Fibroblast of peridontal ligament (primary cell): ENCODE data around the gene DNM3.

Experiments
- DNase-seq: peaks from one replicate; pipeline ENCODE4 v3.0.0-alpha.2; 2010; ENCODE audit errors: extremely low read depth

DNM3 gene

DNA sequence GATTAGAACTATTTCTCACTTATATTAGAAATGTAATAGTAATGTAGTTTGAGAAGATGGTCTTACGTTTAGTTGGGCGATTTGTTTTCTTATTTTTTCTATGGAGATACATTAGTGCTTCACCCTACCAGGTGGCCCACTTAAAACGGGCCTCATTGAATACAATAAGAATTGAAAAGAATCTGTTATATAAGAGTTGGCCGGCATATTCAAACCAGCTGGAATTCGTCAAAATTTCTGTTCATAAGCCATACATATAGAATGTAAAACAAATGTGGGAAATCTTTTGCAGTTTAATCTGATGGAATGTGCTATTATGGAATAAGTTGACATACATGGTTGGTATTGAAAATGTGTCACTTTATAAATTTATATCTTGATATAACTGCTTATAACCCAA is 482.8 kb downstream of the DNM3 start:
- no peak for DNase-seq

DNA sequence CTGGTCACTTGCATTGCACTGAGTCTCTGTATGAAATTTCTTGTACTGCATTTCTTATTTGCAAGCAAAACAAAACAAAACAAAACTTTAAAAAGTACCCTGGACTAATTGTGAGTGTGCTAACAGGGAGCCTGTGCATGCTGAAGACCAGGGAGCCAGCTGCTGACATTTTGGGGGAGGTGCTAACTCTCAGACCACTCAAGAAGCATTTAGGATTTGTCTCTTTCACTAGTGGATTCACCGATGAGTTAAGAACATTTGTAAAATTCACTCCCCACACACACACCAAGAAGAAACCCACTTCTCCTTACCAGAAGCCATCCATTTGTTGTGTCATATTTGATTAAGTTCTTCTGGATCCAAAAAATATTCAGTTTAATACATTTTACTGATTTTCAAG is 483.5 kb downstream of the DNM3 start:
- no peak for DNase-seq

DNA sequence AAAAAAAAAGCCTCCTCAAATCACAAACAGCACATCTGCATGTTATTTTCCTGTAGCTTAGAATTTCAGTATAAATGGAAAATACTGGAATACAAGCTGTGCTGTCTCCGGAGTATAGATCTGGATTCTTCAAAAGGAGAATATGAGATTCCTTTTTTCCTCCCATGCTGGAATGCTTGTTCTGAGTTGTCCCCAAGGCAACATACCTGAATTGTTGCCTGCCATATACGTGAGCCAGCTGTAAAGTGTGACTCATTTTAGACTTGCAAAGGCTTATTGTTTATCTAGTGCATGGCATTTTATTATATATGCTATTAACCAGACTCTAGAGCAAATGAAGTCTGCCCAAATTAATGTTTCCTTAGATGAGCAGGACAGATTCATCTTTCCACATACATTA is 484.2 kb downstream of the DNM3 start:
- peak; percentile 38 for DNase-seq

DNA sequence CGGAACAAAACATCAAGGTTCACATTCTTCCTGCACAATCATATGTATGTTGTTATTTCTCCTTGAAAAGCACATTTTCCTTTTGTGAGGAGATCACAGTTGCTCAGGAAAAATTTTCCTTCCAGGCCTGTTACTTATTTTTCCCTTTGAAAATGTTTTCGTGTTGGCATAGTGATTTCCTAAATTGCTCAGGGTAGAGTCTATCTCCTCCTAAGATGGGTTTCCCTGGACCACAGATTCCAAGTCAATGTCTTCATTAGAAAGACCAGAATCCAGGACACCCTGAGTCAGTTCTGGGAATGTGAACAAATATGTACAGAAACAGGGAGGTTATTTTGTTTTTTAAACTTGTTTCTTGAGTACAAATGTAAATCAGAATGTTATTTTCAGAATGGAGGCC is 484.8 kb downstream of the DNM3 start:
- peak; percentile 38 for DNase-seq

DNA sequence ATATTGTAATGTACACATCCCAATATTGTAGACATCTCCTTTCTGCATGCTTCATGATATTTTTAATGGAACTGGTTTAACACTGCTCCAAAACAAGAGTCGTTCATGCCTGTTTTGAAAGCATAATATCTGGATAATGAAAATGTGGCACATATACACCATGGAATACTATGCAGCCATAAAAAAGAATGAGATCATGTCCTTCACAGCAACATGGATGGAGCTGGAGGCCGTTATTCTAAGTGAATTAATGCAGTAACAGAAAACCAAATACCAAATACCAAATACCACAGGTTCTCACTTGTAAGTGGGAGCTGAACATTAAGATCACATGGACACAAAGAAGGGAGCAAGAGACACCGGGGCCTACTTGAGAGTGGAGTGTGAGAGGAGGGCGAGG is 487.0 kb downstream of the DNM3 start:
- DNase-seq = no peak

DNA sequence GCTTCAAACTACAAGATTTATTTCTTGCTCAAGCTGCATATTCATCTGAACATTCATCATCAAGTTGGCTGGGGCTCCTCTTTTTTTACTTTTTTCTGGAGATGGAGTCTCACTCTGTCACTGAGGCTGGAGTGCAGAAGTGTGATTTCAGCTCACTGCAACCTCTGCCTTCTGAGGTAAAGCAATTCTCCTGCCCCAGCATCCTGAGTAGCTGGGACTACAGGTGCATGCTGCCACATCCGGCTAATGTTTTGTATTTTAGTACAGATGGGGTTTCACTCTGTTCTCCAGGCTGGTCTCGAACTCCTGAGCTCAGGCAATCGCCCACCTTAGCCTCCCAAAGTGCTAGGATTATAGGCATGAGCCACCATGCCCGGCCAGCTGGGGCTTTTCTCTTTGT is 490.9 kb downstream of the DNM3 start:
- no peak for DNase-seq

DNA sequence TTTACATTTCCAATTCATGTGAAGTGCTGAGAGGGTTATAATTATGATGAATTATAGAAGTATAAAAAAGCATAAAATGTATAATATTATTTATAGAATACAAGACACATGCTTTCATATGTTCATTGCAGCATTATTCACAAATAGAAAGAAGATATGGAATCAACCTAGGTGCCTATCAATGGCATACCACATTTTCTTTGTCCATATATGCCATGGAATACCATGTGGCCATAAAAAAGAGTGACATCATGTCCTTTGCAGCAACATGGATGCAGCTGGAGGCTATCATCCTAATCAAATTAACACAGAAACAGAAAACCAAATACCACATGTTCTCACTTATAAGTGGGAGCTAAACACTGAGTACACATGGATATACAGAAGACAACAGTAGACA is 494.1 kb downstream of the DNM3 start:
- no peak for DNase-seq

DNA sequence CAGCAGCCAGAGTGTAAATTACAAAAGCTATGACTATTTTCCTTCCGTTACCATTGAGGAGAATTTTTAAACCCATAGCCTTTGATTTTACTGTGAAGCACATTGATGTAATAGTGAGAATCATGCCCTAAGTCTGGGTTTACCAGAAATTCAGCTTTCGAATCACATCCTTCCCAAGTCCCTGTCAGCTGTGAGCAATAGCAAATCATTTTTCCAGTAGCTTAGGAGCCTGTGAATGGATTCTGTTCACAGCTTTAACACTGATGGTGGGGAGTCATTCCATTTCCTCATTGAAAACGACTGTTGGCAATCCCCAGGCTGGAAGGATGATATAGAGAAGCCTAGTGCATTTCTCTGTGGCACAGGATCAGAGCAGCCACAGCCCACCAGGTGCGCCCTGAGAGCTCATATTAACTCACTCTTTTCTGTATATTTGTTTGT is 497.0 kb downstream of the DNM3 start:
- DNase-seq = no peak

DNA sequence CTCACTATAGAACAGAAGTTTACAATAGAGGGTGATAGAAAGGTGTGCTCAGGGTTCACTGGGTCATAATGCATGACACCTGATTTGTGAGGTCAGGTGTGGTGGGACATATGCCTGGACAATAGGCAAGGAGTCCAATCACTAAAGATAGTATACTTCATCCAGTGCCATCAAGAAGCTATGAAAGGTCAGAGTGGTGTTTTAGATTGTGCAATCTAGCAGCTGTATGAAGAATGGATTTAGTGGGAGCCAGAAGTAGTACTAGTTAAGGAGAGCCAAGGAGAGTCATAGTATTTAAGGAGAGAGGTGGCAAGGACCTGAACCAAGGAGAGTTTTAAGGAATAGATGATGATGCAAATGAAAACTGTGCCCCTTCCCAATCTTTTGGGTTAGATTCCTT is 498.5 kb downstream of the DNM3 start:
- peak; percentile 38 for DNase-seq

DNA sequence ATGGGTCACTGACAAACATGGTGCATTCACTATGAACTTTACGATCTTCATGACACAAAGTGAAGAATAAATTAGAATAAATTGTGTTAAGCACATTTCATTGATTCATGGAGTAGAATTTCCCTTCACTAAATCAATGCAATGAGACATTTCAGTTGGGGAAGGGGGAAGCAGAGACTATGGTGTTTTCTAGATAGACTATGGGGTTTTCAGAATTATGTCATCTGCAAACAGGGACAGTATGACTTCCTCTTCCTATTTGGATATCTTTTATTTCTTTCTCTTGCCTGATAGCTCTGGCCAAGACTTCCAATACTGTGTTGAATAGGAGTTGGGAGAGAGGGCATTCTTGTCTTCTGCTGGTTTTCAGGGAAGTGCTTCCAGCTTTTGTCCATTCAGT is 499.2 kb downstream of the DNM3 start:
- DNase-seq = no peak

DNA sequence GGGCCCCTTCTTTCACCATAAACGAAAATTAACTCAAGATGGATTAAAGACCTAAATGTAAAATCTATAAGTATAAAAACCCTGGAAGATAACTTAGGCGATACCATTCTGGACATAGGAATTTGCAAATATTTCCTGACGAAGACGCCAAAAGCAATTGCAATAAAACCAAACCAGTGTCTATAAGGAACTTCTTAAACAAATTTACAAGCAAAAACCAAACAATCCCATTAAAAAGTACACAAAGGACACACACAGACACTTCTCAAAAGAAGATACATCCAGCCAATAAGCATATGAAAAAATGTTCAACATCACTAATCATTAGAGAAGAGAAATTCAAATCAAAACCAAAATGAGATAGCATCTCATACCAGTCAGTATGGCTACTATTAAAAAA is 500.4 kb downstream of the DNM3 start:
- no peak for DNase-seq

DNA sequence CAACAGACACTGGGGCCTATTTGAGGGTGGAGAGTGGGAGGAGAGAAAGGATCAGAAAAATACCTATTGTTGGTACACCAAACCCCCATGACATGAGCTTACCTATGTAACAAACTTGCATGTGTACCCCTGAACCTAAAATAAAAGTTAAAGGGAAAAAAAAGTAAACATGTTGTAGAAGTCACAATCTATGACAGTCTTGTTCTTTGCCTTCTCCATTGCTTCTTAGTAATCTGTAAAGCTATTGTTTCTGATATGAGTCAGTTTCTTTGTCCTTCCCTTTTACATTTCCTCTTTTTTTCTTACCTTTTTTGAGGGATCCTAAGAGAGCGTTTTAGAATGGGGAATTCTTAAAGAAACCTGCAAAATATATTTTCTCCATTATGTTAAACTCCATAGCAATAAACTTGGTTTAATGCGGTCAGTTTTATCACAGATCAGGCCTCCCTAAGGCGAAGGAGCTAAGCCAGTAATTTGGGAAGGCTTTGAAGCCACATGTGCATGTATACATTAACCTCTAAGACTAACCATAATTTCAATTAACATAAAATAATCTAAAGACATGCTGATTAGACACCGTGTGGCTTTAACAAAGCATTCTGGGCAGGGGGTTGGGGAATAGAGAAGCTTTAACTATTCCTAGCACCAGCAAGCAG is 501.4 kb downstream of the DNM3 start:
- DNase-seq = no peak

DNA sequence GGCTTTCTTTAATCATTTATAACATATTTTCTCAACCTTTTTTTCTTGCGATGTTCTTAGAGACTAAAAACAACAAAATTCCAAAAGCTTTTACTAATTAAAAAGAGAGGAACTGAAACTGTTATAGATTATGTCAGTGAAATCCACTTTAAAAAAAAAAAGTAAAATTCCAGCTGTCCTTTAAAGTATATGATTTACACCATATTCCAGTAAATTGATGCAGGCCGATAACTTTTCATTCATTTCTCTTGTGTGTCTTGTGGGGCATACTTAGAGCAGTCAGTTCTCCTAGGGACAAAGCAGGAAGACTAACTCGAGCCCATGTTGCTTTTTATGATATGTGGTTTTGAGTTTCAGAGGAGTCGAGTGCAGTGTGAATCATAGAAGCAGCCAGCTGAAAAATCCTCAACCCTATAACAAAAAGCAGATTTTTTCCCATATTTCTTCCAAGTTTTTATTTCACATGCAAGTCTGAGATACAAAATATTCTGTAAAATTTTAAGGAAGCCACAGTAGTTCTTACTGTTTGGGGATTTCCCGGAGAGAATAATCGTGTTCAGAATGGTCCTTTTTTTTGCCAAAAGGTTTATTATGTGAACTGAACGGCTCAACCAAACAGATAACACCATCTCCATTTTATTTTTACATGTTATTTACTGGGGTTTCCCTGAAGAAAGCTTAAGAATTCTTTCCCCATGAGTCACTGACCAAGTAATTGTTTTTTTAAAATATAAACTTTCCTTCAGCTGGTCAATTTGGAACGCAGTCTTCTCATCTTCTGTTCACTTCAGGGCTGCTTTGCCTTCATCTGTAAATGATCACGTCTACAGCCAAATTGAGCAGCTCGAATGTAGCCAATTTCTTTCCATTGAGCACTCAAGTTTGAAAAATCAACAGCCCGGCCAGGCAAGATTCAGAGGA is 502.2 kb downstream of the DNM3 start:
- DNase-seq = peak; percentile 98

DNA sequence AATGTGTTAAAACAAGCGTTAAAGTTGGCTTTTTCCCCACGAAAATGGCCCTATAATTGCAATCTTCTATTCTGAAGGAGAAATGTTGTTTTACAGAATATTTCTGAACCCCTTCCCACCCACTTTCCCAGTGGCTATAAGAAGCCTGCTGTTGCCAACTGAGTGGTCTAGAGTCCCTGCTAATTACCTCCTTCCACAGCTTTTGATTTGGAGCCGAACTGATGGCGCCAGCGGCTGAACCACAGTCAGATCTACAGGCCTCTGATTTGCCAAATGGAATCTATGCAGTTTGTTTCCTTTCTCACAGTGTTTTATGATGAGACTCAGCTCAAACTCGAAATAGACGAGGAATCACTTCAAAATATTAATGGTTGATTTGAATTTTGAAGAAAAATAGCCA is 503.1 kb downstream of the DNM3 start:
- DNase-seq = peak; percentile 27

DNA sequence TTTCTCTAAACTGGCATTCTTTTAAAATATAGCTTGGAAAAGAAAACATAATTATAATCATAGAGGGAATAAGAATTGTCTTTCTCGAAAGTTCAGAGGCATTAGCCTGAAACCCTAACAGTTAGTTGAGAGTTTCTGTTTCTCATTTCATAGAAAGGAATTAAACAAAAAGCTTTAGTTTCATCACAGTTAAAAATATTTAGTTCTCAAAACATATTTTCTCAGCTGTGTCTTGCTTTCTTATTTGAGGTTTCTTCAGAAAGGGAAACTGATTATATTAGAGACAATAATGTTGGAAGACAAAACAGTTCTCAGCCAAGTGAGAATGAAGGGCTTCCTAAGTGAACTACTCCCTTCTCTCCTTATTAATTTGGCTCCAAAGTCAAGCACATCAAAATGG is 503.8 kb downstream of the DNM3 start:
- DNase-seq = peak; percentile 45

DNA sequence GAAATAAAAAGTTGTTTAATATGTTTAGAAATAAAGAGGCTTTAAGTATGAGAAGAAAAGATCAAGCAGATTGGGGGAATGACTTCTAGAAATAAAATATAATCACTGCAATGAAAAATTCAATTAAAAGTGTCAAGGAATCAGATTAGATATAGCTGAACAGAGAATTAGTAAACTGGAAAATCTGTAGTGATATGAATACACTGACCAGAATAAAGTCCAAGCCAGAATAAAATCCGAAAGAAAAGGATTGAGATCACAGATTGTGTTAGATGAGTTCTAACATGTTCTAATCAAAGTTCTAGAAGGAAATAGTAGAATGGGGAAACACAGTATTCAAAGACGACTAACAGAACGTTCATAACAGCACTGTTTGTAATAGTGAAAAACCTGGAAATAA is 506.1 kb downstream of the DNM3 start:
- no peak for DNase-seq

DNA sequence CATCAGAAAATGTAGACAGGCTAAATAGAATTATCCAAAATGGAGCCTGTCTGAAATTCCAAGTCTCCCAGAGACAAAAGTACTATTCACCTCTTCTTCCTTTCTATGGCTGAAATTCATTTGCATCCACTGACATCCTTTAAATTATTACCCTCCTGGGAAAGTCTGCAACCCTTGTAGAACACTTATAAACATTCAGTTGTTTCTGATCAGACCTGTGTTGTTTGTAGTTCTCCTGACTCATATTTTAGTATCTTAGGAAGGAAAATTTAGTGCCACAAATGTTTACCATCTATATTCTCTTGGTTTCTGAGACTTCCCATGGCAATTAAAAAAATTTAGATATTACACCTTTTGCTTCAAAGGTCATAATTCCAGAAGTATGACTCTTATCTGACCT is 509.6 kb downstream of the DNM3 start:
- no peak for DNase-seq

DNA sequence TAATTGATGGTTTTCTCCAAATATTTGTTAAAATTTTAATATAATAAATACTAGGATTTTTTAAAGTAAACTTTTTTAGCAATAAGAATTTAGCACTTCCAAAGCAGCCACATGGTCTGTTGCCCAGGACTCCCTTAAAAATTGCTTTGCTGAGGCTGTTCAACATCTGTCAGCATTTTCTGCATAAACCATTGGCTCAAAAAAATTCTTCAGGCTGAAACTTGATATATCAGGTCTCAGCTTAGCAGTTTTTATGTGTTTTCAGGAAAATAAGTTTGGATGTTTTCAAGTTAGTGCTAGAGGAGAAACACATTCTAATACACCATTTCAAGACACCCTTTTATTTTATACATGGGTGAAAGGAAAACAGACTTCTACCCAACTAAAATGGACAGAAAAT is 510.0 kb downstream of the DNM3 start:
- peak; percentile 85 for DNase-seq

DNA sequence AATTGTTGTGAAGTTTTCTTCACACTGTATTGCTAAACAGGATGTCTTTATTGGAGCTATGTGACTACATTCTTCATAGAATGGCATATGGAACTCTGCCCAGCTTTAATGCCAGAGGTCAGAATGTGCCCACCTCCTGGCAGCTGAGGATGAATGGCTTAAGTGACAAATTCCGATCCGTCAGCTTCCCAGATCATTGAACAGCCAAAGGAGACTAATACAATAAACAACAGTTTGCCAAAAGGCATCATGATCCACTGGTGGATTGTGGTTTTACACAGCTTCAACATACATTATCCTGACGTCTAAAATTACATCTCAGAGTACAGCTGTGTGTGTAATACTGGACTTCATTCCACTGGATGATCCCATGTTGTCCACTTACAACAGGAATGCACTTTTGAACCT is 510.5 kb downstream of the DNM3 start:
- peak; percentile 81 for DNase-seq

DNA sequence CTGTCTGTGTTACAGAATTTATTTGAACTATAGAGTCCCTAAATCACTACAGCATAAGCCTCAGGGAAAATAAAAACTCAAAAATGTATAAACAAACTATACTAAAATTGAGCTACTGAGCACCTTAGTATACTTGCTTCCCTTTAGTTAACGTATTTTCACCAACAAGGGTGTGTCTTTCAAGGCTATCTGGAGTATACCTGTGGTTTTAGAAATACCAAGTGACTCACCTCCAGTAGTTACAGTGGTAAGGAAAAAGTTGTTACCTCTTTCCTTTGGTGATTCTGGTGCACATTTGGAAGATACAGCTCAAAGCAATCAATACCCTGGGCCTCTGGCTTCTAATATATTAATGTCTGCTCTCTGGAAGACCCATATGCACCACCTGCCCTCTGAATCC is 511.1 kb downstream of the DNM3 start:
- DNase-seq = no peak

DNA sequence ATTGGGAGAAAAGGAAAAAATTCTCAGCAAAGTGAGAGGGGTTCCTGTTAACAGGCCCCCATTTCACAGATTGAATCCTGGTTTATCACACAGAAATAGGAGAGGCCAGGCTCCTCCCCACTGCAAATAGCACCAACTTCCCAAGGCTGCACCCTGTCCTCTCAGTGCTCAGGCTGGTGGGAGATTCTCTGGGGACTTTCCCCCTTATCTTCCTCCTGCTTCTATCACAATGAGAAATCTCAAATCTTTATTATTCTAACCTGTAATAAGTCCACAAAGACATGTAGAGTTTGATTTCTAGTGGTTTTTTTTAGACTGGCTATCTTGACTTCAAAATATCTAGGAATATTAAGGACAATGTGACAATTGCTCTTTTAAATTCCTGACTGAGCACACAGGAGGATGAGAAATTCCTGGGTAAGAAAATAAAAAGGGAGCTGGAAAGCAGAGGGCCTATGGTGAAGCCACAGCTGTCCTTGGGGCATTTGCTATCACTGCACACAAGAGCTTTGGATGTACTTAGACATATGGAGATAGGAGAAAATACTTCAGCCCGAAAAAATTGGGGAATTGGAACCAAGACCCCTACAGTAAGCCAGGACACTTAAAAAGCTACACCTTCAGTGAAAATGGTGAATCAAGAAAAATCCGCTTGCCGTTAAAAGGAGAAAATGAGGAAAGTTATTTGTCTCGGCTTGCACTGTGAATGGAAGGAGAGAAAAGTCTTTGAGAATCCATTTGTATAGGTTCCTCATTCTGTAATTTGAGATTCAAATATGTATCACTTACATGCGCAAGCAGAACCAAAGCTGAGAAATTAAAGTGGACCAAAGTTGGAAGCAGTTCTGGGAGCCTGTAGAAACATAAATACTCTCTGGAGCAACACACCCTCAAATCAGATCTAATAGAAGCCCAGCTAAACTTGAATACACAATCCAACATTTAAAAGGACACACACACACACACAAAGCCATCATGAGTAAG is 513.3 kb downstream of the DNM3 start:
- no peak for DNase-seq

DNA sequence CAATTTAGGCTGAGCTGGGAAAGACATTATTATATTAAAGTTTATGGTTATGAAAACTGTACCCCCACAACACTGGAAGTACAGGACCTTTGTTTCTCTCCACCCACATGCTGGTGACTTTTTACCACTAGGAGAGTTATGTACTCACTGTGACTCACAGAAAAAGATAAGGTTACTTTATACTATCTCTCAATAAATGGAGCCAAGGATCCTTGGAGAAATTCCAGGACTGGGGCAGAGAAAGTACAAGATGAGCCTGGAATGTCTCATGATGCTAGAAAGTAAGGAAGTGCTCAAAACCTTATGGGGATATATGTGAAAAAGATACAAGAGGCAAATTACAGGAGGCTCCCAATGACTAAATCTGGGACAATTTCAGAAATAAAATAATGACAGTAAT is 515.3 kb downstream of the DNM3 start:
- DNase-seq = peak; percentile 47
